ENCODE measurements around the gene SLC9A1. TPM values are rescaled to one million over a fixed set of nuclear protein-coding genes. Genes with fewer than 3 reads are reported as not detected.

SLC9A1 gene
- total RNA-seq (10 to 100 TPM in 9 of 10 donors, 1 to 10 TPM in 1; 9.4 to 34.4 (median 22.1) TPM), polyA plus RNA-seq (10 to 100 TPM; 11.3 TPM)
- long read RNA-seq, donor 1, partial matches to known transcripts = 7 of 15 reads
- long read RNA-seq, donor 1, other reads (novel, unspliced or antisense) = 8 of 15 reads
- long read RNA-seq, donor 2, full-length matches to known transcripts = 1 of 12 reads
- long read RNA-seq, donor 2, partial matches to known transcripts = 4 of 12 reads
- long read RNA-seq, donor 2, other reads (novel, unspliced or antisense) = 7 of 12 reads
- long read RNA-seq, donor 3, full-length matches to known transcripts = 1 of 7 reads
- long read RNA-seq, donor 3, partial matches to known transcripts = 6 of 7 reads
- long read RNA-seq, donor 3, other reads (novel, unspliced or antisense) = 0 of 7 reads

DNA sequence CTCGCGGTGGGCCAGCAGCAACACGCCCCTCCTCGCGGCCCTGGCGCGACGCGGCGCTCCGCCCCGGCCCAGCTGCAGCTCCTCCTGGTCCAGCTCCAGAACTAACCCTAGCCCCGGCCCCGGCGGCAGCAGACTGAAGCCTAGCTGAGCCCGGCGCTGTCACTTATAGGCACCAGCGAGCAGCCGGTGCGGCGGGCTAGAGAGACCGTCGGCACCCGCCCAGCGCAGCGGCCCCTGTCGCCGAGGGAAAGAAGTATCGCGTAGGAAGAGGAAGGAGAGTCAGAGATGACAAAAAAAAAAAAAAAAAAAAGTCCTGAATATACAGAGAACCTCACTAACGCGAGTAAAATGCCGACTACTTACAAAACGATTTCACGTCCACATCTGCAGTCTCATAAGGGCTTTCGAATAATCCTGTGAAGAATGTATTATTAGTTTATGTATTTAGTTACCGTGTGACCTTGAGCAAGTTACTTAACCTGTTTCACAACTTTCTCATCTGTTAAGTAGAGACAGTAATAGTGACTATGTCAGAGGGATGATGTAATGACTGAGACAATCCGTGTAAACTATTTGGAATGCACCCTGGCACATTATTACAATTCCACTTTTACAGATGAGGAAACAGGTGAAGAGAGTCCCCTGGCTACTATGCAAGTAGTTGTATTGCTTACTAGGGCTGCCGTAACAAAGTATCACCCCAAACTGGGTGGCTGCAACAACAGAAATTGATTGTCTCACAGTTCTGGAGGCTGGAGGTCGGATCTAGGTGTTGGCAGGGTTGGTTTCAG is at the start of gene SLC9A1:
Gene SLC9A1 (minus strand): TSS at position 135 of the 791 bp plus-strand sequence. CDS start 791 bp downstream, outside the sequence.
- 4 to 5% methylated on average over 40 of the region's 40 CpGs for WGBS, 2 donors
- Histone ChIP-seq H3K27ac (peak within 1 kb of the TSS; percentile 82 to 97 (median 92)), H3K9me3 (no peaks in the 10 kb centered on the region), H3K27me3 (no peaks in the 10 kb centered on the region), H3K36me3 (no peaks in the 10 kb centered on the region), H3K4me3 (peak within 1 kb of the TSS; percentile 57 to 86 (median 80)), H3K4me1 (peaks cover 15 to 55% (median 43%) of the 10 kb centered on the region in 9 donors)
- TF ChIP-seq, protein P1, sequence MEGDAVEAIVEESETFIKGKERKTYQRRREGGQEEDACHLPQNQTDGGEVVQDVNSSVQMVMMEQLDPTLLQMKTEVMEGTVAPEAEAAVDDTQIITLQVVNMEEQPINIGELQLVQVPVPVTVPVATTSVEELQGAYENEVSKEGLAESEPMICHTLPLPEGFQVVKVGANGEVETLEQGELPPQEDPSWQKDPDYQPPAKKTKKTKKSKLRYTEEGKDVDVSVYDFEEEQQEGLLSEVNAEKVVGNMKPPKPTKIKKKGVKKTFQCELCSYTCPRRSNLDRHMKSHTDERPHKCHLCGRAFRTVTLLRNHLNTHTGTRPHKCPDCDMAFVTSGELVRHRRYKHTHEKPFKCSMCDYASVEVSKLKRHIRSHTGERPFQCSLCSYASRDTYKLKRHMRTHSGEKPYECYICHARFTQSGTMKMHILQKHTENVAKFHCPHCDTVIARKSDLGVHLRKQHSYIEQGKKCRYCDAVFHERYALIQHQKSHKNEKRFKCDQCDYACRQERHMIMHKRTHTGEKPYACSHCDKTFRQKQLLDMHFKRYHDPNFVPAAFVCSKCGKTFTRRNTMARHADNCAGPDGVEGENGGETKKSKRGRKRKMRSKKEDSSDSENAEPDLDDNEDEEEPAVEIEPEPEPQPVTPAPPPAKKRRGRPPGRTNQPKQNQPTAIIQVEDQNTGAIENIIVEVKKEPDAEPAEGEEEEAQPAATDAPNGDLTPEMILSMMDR (IDR thresholded peaks at IDR 0.05) = peak; percentile 50 to 93 (median 83)
- peak; percentile 94 for DNase-seq
- ATAC-seq = peak; percentile 84 to 95 (median 92)
- intact Hi-C loops (cut with DNase I) = loop anchor here in 9 of 10 donors (5.0 kb wide), 3 partner anchors 38 to 53 kb away; no protein-coding TSS in a partner anchor

DNA sequence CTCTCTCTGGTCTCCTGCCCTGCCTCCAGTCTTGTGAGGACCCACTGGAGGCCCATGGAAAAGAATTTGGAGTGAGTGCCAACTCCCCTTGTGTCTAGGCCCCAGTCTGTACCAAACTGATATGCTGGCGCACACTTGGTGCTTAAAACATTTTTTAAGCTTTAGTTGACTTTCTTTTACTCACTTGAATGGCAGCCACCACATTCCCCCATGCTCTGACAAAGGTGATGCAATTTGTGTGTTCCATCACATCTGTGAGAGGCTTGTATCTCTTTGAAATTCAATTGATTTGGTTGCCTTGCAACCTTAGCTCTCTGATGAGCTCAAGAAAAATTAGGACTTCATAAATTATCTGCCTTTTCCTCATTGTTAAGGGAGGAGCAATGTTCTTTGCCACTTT is 49.0 kb upstream of the SLC9A1 start:
- no peaks in the 10 kb centered on the region for H3K36me3 ChIP-seq
- 94 to 100% methylated on average over 1 of the region's 1 CpG for WGBS, 2 donors
- intact Hi-C loops (cut with DNase I) = no loop called here

GRCh38 chr1:27201295-27201694 is 46.4 kb upstream of the SLC9A1 start:
- intact Hi-C loops (cut with DNase I) = no loop called here
- ATAC-seq (no peak), DNase-seq (no peak)
- Histone ChIP-seq H3K4me3 (no peak overlapping the region), H3K4me1 (peaks cover 0 to 6% (median 0%) of the 10 kb centered on the region in 9 donors), H3K27ac (no peak overlapping the region), H3K36me3 (no peaks in the 10 kb centered on the region), H3K27me3 (peaks cover 0 to 6% (median 0%) of the 10 kb centered on the region in 7 donors), H3K9me3 (no peaks in the 10 kb centered on the region)
- TF ChIP-seq, protein P1 (IDR thresholded peaks at IDR 0.05) = no peak
- WGBS, 2 donors = 94 to 95% methylated on average over 24 of the region's 24 CpGs

More for the DNA sequence above, 49.0 kb upstream of the SLC9A1 start:
- H3K27me3 ChIP-seq = peaks cover 0 to 6% (median 0%) of the 10 kb centered on the region in 7 donors
- TF ChIP-seq, protein P1 (IDR thresholded peaks at IDR 0.05) = no peak
- no peak overlapping the region for H3K27ac ChIP-seq
- no peak overlapping the region for H3K4me3 ChIP-seq
- no peaks in the 10 kb centered on the region for H3K9me3 ChIP-seq
- no peaks in the 10 kb centered on the region for H3K4me1 ChIP-seq
- no peak for ATAC-seq
- no peak for DNase-seq

DNA sequence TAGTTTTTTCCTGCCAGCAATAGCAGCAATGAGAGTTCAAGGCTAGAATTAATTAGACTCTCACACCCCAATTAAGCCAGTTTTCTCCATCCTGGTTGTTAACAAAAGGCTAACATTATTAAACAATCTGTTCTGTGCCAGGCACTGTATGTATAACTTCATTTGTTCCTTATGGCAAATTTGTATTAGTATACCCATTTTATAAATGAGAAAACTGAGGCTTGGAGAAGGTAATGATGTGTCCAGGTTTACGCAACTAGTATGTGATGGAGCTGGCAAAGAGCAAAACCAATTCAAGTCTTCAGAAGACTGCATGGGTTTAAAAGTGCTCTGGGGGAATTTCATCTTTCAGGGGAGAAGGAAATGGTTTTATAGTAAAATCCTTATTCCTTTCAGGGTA is 38.3 kb upstream of the SLC9A1 start:
- peaks cover 0 to 5% (median 0%) of the 10 kb centered on the region in 7 donors for H3K27me3 ChIP-seq
- H3K9me3 ChIP-seq = no peaks in the 10 kb centered on the region
- ATAC-seq (no peak), DNase-seq (no peak)
- intact Hi-C loops (cut with DNase I) = loop anchor here in 4 of 10 donors (10.0 kb wide), 3 partner anchors 82 to 148 kb away; no protein-coding TSS in a partner anchor
- peaks cover 0 to 16% (median 0%) of the 10 kb centered on the region in 9 donors for H3K4me1 ChIP-seq
- 97 to 100% methylated on average over 1 of the region's 1 CpG for WGBS, 2 donors
- no peaks in the 10 kb centered on the region for H3K36me3 ChIP-seq
- TF ChIP-seq, protein P1 (IDR thresholded peaks at IDR 0.05) = no peak
- H3K27ac ChIP-seq = no peak overlapping the region
- no peak overlapping the region for H3K4me3 ChIP-seq
